WTC11 (cell line): ENCODE data around the gene SYNE4. TPM values are rescaled to one million over a fixed set of nuclear protein-coding genes. Genes with fewer than 3 reads are reported as not detected.

Source experiments
- ATAC-seq: fragments of 200-7000 bp; cut with Tn5 transposase; 2 replicates; pipeline ENCODE4 v1.10.0; 2021; ENCODE audit warnings: mild to moderate bottlenecking, moderate library complexity
- CTCF ChIA-PET: fragments of 300-600 bp; sonication (Branson Sonifier 250); formaldehyde crosslinking; loops from one replicate; lab custom pipeline; 2021; ENCODE audit warnings: antibody characterized with exemption; lab: Charles Lee
- POLR2A ChIA-PET: fragments of 350-600 bp; sonication (Branson Sonifier 250); formaldehyde crosslinking; loops from one replicate; lab custom pipeline; 2021; ENCODE audit warnings: antibody characterized with exemption; lab: Charles Lee
- DNase-seq: peaks from one replicate; pipeline ENCODE4 v3.0.0; 2021; ENCODE audit warnings: low spot score
- H3K27ac Mint-ChIP-seq: 2 replicates; pipeline ENCODE4 v1.8.0; 2021; ENCODE audit warnings: mixed read lengths
- H3K27me3 Mint-ChIP-seq: 2 replicates; pipeline ENCODE4 v1.8.0; 2021; ENCODE audit warnings: low read depth, mild to moderate bottlenecking, moderate library complexity, mixed read lengths
- H3K36me3 Mint-ChIP-seq: 2 replicates; pipeline ENCODE4 v1.8.0; 2021; ENCODE audit warnings: mixed read lengths
- H3K4me1 Mint-ChIP-seq: 2 replicates; pipeline ENCODE4 v1.8.0; 2022; ENCODE audit warnings: mixed read lengths
- H3K4me3 Mint-ChIP-seq: 2 replicates; pipeline ENCODE4 v1.8.0; 2021; ENCODE audit warnings: mild to moderate bottlenecking, moderate library complexity, mixed read lengths
- H3K9me3 Mint-ChIP-seq: 2 replicates; pipeline ENCODE4 v1.8.0; 2021; ENCODE audit warnings: mixed read lengths
- ATF2 ChIP-seq: sonication (generic); formaldehyde crosslinking; IDR thresholded peaks from 2 replicates; pipeline ENCODE4 v1.8.1; 2022; ENCODE audit warnings: low read depth, missing genetic modification reagents, borderline replicate concordance
- CREB1 ChIP-seq: sonication (generic); formaldehyde crosslinking; IDR thresholded peaks from 2 replicates; pipeline ENCODE4 v1.8.0; 2023; ENCODE audit warnings: mild to moderate bottlenecking, missing genetic modification reagents
- E2F1 ChIP-seq: sonication (generic); formaldehyde crosslinking; IDR thresholded peaks from 2 replicates; pipeline ENCODE4 v1.8.0; 2022; ENCODE audit warnings: mild to moderate bottlenecking, missing genetic modification reagents
- E2F4 ChIP-seq: sonication (generic); formaldehyde crosslinking; IDR thresholded peaks from 2 replicates; pipeline ENCODE4 v1.8.1; 2022; ENCODE audit warnings: low read depth, mild to moderate bottlenecking, moderate library complexity, missing genetic modification reagents, borderline replicate concordance
- E2F5 ChIP-seq: sonication (generic); formaldehyde crosslinking; IDR thresholded peaks from 2 replicates; pipeline ENCODE4 v1.8.1; 2022; ENCODE audit warnings: mild to moderate bottlenecking, moderate library complexity, missing genetic modification reagents
- ELF4 ChIP-seq: sonication (generic); formaldehyde crosslinking; IDR thresholded peaks from 2 replicates; pipeline ENCODE4 v1.8.1; 2022; ENCODE audit warnings: low read depth, mild to moderate bottlenecking, moderate library complexity, missing genetic modification reagents
- ESRRA ChIP-seq: sonication (generic); formaldehyde crosslinking; IDR thresholded peaks from 2 replicates; pipeline ENCODE4 v1.8.1; 2022; ENCODE audit warnings: mild to moderate bottlenecking, missing genetic modification reagents, borderline replicate concordance
- FOXK1 ChIP-seq: sonication (generic); formaldehyde crosslinking; IDR thresholded peaks from 2 replicates; pipeline ENCODE4 v1.8.0; 2022; ENCODE audit warnings: mild to moderate bottlenecking, moderate library complexity, missing genetic modification reagents
- FOXP1 ChIP-seq: sonication (generic); formaldehyde crosslinking; IDR thresholded peaks from 2 replicates; pipeline ENCODE4 v1.8.0; 2022; ENCODE audit warnings: missing genetic modification reagents, mild to moderate bottlenecking, moderate library complexity, borderline replicate concordance
- GTF2I ChIP-seq: fragments of 250-450 bp; sonication (Bioruptor Pico); conservative IDR thresholded peaks from 2 replicates; pipeline ENCODE4 v1.4.0; 2021; ENCODE audit warnings: mild to moderate bottlenecking
- IRF1 ChIP-seq: sonication (generic); formaldehyde crosslinking; IDR thresholded peaks from 2 replicates; pipeline ENCODE4 v1.8.0; 2023; ENCODE audit warnings: missing genetic modification reagents
- JUN ChIP-seq: sonication (generic); formaldehyde crosslinking; IDR thresholded peaks from 2 replicates; pipeline ENCODE4 v1.8.0; 2023; ENCODE audit warnings: mild to moderate bottlenecking, missing genetic modification reagents
- KAT7 ChIP-seq: sonication (generic); formaldehyde crosslinking; IDR thresholded peaks from 2 replicates; pipeline ENCODE4 v1.8.1; 2023; ENCODE audit warnings: missing genetic modification reagents, mild to moderate bottlenecking, borderline replicate concordance
- MXD4 ChIP-seq: fragments of 250-450 bp; sonication (Bioruptor Pico); IDR thresholded peaks from 2 replicates; pipeline ENCODE4 v1.8.0; 2021; ENCODE audit warnings: mild to moderate bottlenecking, moderate library complexity, borderline replicate concordance
- NFATC4 ChIP-seq: fragments of 250-450 bp; sonication (Bioruptor Pico); IDR thresholded peaks from 2 replicates; pipeline ENCODE4 v1.9.0; 2021; ENCODE audit warnings: mild to moderate bottlenecking
- NR1H2 ChIP-seq: sonication (generic); formaldehyde crosslinking; IDR thresholded peaks from 2 replicates; pipeline ENCODE4 v1.9.0; 2021; ENCODE audit warnings: mild to moderate bottlenecking, moderate library complexity, missing genetic modification reagents
- NR2C2 ChIP-seq: sonication (generic); formaldehyde crosslinking; IDR thresholded peaks from 2 replicates; pipeline ENCODE4 v1.8.0; 2022; ENCODE audit warnings: mild to moderate bottlenecking, missing genetic modification reagents
- OVOL2 ChIP-seq: fragments of 250-450 bp; sonication (Bioruptor Pico); IDR thresholded peaks from 2 replicates; pipeline ENCODE4 v1.9.0; 2021; ENCODE audit warnings: mild to moderate bottlenecking, borderline replicate concordance
- RORB ChIP-seq: fragments of 250-450 bp; sonication (Bioruptor Pico); IDR thresholded peaks from 2 replicates; pipeline ENCODE4 v1.9.0; 2021; ENCODE audit warnings: mild to moderate bottlenecking
- SMAD3 ChIP-seq: sonication (generic); formaldehyde crosslinking; IDR thresholded peaks from 2 replicates; pipeline ENCODE4 v1.8.0; 2022; ENCODE audit warnings: missing genetic modification reagents, mild to moderate bottlenecking, borderline replicate concordance
- TEAD1 ChIP-seq: sonication (generic); formaldehyde crosslinking; IDR thresholded peaks from 2 replicates; pipeline ENCODE4 v1.8.0; 2022; ENCODE audit warnings: mild to moderate bottlenecking, missing genetic modification reagents
- USF1 ChIP-seq: sonication (generic); formaldehyde crosslinking; IDR thresholded peaks from 2 replicates; pipeline ENCODE4 v1.8.0; 2022; ENCODE audit warnings: mild to moderate bottlenecking, missing genetic modification reagents
- USF2 ChIP-seq: sonication (generic); formaldehyde crosslinking; IDR thresholded peaks from 2 replicates; pipeline ENCODE4 v1.8.1; 2023; ENCODE audit warnings: mild to moderate bottlenecking, missing genetic modification reagents, moderate library complexity
- ZMAT4 ChIP-seq: fragments of 250-450 bp; sonication (Bioruptor Pico); IDR thresholded peaks from 2 replicates; pipeline ENCODE4 v1.9.0; 2021; ENCODE audit warnings: mild to moderate bottlenecking
- ZNF121 ChIP-seq: sonication (generic); formaldehyde crosslinking; IDR thresholded peaks from 2 replicates; pipeline ENCODE4 v1.8.0; 2023; ENCODE audit warnings: missing genetic modification reagents
- ZNF232 ChIP-seq: sonication (generic); formaldehyde crosslinking; IDR thresholded peaks from 2 replicates; pipeline ENCODE4 v1.8.0; 2022; ENCODE audit warnings: mild to moderate bottlenecking, missing genetic modification reagents
- ZNF396 ChIP-seq: fragments of 250-450 bp; sonication (Bioruptor Pico); IDR thresholded peaks from 2 replicates; pipeline ENCODE4 v1.8.0; 2021; ENCODE audit warnings: mild to moderate bottlenecking, moderate library complexity, borderline replicate concordance
- ZSCAN18 ChIP-seq: fragments of 250-450 bp; sonication (Bioruptor Pico); IDR thresholded peaks from 2 replicates; pipeline ENCODE4 v2.1.2; 2022; ENCODE audit warnings: mild to moderate bottlenecking, moderate library complexity
- total RNA-seq: library from RNA; stranded (reverse); gene quantifications from 3 replicates; pipeline ENCODE4 v1.2.3, GENCODE V29; 2021

Gene SYNE4
- total RNA-seq, 1 experiment from 2014 or later, result 17.6 TPM

GRCh38 chr19:35975608-35976214 is 32.9 kb downstream of the SYNE4 start (continued):
- TF ChIP-seq ZSCAN18 (CRISPR knock-in tag) (no peak), SMAD3 (CRISPR knock-in tag) (0 out of 2 replicates have a peak, but pooled peaks have one; percentile 49), FOXK1 (CRISPR knock-in tag) (0 out of 2 replicates have a peak, but pooled peaks have one; percentile 33), ELF4 (no peak), E2F5 (no peak), CREB1 (CRISPR knock-in tag) (no peak), RORB (no peak), ESRRA (CRISPR knock-in tag) (no peak), ZNF121 (no peak), JUN (CRISPR knock-in tag) (peak; percentile 88; the same call in 1 of the 2 replicates), GTF2I (no peak), OVOL2 (no peak), E2F1 (CRISPR knock-in tag) (no peak), ZNF232 (CRISPR knock-in tag) (0 out of 2 replicates have a peak, but pooled peaks have one; percentile 36), KAT7 (no peak), USF1 (CRISPR knock-in tag) (peak; percentile 50; the same call in 1 of the 2 replicates), ZMAT4 (no peak), TEAD1 (CRISPR knock-in tag) (peak; percentile 40; the same call in 1 of the 2 replicates)

GRCh38 chr19:35973487-35973886 is 35.1 kb downstream of the SYNE4 start:
- Mint-ChIP-seq H3K4me1 (peaks cover 6% of the 10 kb centered on the region; the same call in 1 of the 2 replicates), H3K4me3 (no peak overlapping the region), H3K27me3 (no peaks in the 10 kb centered on the region), H3K9me3 (no peaks in the 10 kb centered on the region), H3K27ac (no peak overlapping the region), H3K36me3 (no peaks in the 10 kb centered on the region)
- DNase-seq (no peak), ATAC-seq (no peak)
- ChIA-PET POLR2A (no interaction called here), CTCF (no interaction called here)
- TF ChIP-seq NFATC4 (CRISPR knock-in tag) (no peak), ESRRA (CRISPR knock-in tag) (no peak), NR2C2 (CRISPR knock-in tag) (no peak), KAT7 (no peak), FOXP1 (CRISPR knock-in tag) (no peak), ZNF396 (no peak), ATF2 (CRISPR knock-in tag) (no peak), E2F4 (no peak), IRF1 (CRISPR knock-in tag) (no peak), USF2 (no peak), MXD4 (CRISPR knock-in tag) (no peak), NR1H2 (no peak), ZNF232 (CRISPR knock-in tag) (no peak)
